ENCODE results near the gene TERT. TPM values are rescaled to one million over a fixed set of nuclear protein-coding genes. Genes with fewer than 3 reads are reported as not detected.

Gene TERT
- total and polyA plus RNA-seq, 2 of the 8 experiments (the other 6 are each of a cell fraction or from before 2014, with no cell fraction given): 13.1 to 23.1 TPM

- no peak for TF ChIP-seq RBBP5 (IDR thresholded peaks at IDR 0.05; ENCODE audit: borderline replicate concordance, low read depth, low read length)
- TF ChIP-seq POLR2A (IDR thresholded peaks at IDR 0.05; ENCODE audit: control extremely low read depth in 1 of 2, low read depth in 2 of 2, low read length in 2 of 2): no peak
- no peak for TF ChIP-seq POLR2AphosphoS5 (IDR thresholded peaks at IDR 0.05; ENCODE audit: low read depth, low read length)
Observed at GRCh38 chr5:1264211-1264610, 30.7 kb downstream of the TERT start (continued).
